ENCODE results near the gene STK17B. TPM values are rescaled to one million over a fixed set of nuclear protein-coding genes. Genes with fewer than 3 reads are reported as not detected.
A peak's percentile ranks its signal among the peaks of the same experiment; 100 is the strongest.

STK17B gene
- total RNA-seq, 2 donors from 2014 or later = 40.2 to 47.6 TPM

DNA sequence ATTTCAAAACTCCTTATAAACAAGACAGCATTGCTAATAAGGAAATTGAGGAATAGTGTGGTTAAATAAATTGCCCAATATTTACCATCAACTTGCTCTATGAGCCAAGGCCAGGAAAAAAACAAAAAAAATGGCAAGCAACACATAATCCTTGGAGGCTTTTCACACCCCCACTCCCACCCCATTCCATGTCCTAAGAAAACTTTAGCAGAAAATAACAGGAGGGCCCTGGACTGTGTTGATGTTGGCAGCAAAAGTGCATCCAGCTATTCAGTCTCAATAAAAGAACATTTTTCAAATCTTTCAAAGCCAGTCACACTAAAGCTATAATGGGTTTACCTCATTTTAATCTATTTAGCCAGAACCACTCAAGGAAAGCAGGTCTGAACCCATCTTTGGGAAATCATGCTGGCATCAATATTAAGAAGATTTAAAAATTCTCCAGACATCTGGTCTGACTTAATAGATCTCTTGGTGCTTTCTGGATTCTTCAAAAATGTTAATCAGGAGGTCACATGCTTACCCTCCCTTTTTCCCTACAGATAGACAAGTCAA, 34.6 kb upstream of the STK17B start:
- TF ChIP-seq, protein P1, sequence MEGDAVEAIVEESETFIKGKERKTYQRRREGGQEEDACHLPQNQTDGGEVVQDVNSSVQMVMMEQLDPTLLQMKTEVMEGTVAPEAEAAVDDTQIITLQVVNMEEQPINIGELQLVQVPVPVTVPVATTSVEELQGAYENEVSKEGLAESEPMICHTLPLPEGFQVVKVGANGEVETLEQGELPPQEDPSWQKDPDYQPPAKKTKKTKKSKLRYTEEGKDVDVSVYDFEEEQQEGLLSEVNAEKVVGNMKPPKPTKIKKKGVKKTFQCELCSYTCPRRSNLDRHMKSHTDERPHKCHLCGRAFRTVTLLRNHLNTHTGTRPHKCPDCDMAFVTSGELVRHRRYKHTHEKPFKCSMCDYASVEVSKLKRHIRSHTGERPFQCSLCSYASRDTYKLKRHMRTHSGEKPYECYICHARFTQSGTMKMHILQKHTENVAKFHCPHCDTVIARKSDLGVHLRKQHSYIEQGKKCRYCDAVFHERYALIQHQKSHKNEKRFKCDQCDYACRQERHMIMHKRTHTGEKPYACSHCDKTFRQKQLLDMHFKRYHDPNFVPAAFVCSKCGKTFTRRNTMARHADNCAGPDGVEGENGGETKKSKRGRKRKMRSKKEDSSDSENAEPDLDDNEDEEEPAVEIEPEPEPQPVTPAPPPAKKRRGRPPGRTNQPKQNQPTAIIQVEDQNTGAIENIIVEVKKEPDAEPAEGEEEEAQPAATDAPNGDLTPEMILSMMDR (IDR thresholded peaks at IDR 0.05) = no peak
- peaks cover 20 to 30% of the 10 kb centered on the region in 2 donors for H3K4me1 ChIP-seq (ENCODE audit: control insufficient read depth in 1 of 2, low read depth in 2 of 2)
- no peaks in the 10 kb centered on the region for H3K9me3 ChIP-seq
- no peaks in the 10 kb centered on the region for H3K36me3 ChIP-seq
- no peak overlapping the region for H3K27ac ChIP-seq
- DNase-seq (ENCODE audit: low spot score) (no peak), ATAC-seq (ENCODE audit: insufficient number of reproducible peaks, low FRiP score, low read depth) (peak; percentile 60)
- no peak overlapping the region for H3K4me3 ChIP-seq
- H3K27me3 ChIP-seq (replicated peaks; ENCODE audit: insufficient read depth) = no peaks in the 10 kb centered on the region

DNA sequence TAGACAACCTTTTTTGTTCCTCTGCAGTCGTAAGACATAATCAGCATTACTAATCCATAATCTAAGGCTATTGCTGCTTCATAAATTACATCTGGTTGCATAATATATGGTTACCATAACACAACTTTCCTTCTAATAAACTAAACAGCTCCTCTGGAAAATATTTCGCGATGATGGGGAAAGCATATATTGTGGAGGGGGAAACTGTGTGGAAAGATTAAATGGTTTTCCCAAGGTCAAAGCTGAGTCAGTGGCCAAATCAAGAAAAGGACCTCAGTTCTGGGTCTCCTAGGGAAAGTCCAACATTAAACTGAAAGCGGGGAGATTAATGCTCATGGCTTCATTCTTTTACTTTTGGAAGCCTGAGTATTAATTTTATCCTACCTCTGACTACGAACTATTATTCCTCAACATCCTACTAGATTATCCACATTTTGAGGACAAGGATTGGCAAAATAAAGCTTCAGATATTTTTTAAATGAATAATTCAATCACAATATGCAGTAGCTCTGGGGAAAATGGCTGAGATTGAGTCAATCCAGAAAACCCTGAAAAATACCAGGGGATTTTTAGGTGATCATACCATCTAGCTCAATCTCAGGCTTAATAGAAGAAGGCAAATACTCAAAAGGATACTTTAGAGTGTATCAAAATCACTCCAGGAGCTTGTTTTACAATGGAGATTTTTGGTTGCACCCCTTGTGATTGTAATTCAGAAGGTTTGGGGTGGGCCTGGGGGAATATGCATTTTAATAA, 33.8 kb upstream of the STK17B start:
- TF ChIP-seq, protein P1 (IDR thresholded peaks at IDR 0.05) = no peak
- Histone ChIP-seq H3K4me1 (ENCODE audit: control insufficient read depth in 1 of 2, low read depth in 2 of 2) (peaks cover 20 to 30% of the 10 kb centered on the region in 2 donors), H3K9me3 (no peaks in the 10 kb centered on the region), H3K27ac (no peak overlapping the region), H3K4me3 (no peak overlapping the region), H3K27me3 (replicated peaks; ENCODE audit: insufficient read depth) (no peaks in the 10 kb centered on the region), H3K36me3 (no peaks in the 10 kb centered on the region)
- DNase-seq (ENCODE audit: low spot score) (no peak), ATAC-seq (ENCODE audit: insufficient number of reproducible peaks, low FRiP score, low read depth) (no peak)

DNA sequence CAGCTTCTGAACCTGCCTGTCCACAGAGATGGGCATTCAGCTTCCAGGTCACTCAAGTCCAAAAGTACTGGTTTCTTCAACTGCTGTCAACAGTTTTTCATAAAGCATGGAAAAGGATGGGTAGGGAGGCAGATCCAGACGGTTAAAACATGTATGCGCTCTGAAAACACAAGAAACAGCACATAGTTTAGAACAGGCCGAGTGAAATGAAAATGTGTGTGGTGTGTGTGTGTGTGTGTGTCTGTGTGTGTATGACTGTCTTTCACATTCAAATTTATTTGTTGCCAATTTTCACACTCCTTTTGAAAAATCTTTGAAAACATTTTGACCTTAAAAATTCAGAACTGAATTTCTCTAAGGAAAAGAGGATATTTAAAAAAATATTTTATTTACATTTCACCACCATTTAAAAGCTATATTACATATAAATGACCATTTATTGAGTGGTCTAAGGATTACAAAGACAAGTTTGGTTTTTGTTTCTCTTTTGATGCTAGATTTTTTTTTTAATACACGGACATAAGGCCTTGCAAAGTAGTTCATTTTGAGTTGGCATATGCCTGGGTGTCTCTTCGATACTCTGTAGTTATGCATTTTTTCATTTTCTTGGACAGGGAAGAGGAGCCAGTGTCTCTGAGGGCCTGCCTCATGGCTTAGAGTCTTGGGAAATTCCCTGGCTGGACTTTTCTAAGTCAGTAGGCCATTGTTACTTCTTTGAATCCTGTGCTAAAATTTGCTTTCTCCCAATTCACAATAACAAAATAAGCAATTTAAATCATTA, 30.0 kb upstream of the STK17B start:
- DNase-seq (ENCODE audit: low spot score) = no peak
- H3K27me3 ChIP-seq (replicated peaks; ENCODE audit: insufficient read depth) = no peaks in the 10 kb centered on the region
- no peak for ATAC-seq (ENCODE audit: insufficient number of reproducible peaks, low FRiP score, low read depth)
- no peak overlapping the region for H3K27ac ChIP-seq
- H3K36me3 ChIP-seq = no peaks in the 10 kb centered on the region
- no peak overlapping the region for H3K4me3 ChIP-seq
- H3K9me3 ChIP-seq = no peaks in the 10 kb centered on the region
- peaks cover 15 to 23% of the 10 kb centered on the region in 2 donors for H3K4me1 ChIP-seq (ENCODE audit: control insufficient read depth in 1 of 2, low read depth in 2 of 2)
- TF ChIP-seq, protein P1 (IDR thresholded peaks at IDR 0.05) = no peak

DNA sequence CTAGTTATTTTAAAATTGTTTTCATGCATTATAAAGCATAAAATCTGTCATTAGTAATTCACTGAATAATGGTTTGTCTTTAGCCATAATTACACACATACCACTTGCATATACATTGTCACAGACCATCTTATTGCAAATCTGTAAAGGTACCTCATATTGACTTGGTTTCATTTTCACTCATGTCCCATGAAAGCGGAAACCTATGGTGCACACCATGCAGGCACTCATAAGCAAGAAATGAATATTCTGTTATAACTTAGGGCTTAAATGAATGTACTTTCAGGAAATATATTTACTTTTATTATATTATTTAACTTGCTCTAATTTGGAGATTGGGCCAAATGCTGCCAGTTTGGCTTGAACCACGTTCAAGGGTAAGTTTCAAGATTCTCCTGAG, 29.2 kb upstream of the STK17B start:
- Histone ChIP-seq H3K4me3 (no peak overlapping the region), H3K36me3 (no peaks in the 10 kb centered on the region), H3K9me3 (no peaks in the 10 kb centered on the region), H3K27me3 (replicated peaks; ENCODE audit: insufficient read depth) (no peaks in the 10 kb centered on the region), H3K4me1 (ENCODE audit: control insufficient read depth in 1 of 2, low read depth in 2 of 2) (peaks cover 8 to 15% of the 10 kb centered on the region in 2 donors), H3K27ac (no peak overlapping the region)
- TF ChIP-seq, protein P1 (IDR thresholded peaks at IDR 0.05) = no peak
- ATAC-seq (ENCODE audit: insufficient number of reproducible peaks, low FRiP score, low read depth) (no peak), DNase-seq (ENCODE audit: low spot score) (no peak)

DNA sequence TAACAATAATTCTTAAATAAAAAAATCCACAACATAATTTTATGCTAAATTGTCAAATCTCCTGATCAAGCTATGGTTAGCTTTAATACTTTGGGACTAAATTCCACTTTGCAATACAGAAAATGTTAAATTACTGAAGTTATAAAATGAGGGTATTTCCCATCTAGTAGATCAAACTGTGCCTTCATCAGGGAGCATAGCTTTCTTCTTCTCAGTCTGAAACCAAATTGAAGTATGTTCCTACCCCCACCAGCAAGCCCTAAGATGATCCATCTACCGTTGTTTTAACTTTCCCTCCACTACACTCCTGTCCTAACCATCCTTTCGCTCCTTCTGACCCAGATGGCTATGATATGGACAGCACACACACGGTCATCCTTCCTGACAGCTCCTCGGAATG, 24.4 kb upstream of the STK17B start:
- H3K27ac ChIP-seq = no peak overlapping the region

More for the DNA sequence above, 24.4 kb upstream of the STK17B start:
- TF ChIP-seq, protein P1 (IDR thresholded peaks at IDR 0.05) = no peak
- H3K4me1 ChIP-seq (ENCODE audit: control insufficient read depth in 1 of 2, low read depth in 2 of 2) = no peaks in the 10 kb centered on the region
- H3K27me3 ChIP-seq (replicated peaks; ENCODE audit: insufficient read depth) = no peaks in the 10 kb centered on the region
- no peak overlapping the region for H3K4me3 ChIP-seq
- no peak for ATAC-seq (ENCODE audit: insufficient number of reproducible peaks, low FRiP score, low read depth)
- no peaks in the 10 kb centered on the region for H3K9me3 ChIP-seq
- no peaks in the 10 kb centered on the region for H3K36me3 ChIP-seq
- no peak for DNase-seq (ENCODE audit: low spot score)

All from thoracic aorta (tissue), 2 donors.